HG02678 (cell line): ENCODE data around the gene LRRFIP2.

Source experiments
- ATAC-seq: cut with Tn5 transposase; IDR thresholded peaks from one replicate; pipeline ENCODE4 v1.9.1; 2021; ENCODE audit warnings: mild to moderate bottlenecking, moderate library complexity; ENCODE audit not compliant: unreplicated experiment

The LRRFIP2 gene

DNA sequence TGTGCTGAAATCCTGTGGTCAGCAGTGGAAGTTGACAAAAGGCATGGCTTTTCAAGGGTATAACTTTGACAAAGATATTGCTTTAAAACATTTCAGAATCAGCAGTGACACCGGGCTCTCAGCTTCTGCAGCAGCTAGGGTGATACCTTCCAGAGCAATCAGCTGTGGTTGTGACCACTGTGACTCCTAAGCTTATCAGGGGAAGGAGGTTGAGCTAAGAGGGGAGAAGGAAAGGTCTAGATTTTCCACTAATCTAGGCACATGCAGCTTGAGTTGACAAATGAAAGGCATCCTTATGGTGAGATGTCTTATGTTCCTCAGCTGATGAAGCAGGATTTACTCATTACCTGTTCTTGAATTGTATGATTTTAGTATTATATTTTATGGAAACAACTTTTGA lies 16.3 kb upstream of the LRRFIP2 start:
- ATAC-seq = no peak

DNA sequence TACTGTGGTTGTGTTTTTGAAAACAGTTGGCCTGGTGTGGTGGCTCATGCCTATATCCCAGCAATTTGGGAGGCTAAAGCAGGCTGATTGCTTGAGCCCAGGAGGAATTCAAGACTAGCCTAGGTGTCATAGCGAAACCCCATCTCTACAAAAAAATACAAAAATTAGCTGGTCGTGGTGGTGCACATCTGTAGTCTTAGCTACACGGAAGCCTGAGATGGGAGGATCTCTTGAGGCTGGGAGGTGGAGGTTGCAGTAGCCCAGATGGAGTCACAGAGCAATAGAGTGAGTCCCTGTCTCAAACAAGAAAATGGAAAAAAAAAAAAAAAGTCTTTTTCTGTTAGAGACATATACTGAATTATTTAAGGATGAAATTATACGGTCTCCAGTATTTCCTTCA lies 14.7 kb upstream of the LRRFIP2 start:
- ATAC-seq = no peak

DNA sequence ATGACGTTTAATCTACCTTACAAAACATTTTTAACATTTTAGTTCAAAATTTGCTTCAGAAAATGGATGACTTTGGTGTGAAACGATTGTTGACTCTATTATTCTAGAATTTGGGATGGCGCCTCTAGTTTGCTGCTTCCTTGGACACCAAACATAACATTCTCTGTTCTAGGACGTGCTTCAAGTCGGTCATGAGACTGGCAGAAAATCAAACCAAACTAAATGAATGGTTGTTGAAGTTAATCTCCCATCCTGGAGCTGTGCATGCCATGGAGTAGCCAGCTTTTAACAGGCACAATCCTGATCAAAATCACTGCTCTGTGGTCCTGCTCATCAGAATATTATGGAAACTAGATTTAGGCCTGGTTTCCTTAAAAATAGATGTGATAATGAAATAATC lies 9.6 kb upstream of the LRRFIP2 start:
- no peak for ATAC-seq

DNA sequence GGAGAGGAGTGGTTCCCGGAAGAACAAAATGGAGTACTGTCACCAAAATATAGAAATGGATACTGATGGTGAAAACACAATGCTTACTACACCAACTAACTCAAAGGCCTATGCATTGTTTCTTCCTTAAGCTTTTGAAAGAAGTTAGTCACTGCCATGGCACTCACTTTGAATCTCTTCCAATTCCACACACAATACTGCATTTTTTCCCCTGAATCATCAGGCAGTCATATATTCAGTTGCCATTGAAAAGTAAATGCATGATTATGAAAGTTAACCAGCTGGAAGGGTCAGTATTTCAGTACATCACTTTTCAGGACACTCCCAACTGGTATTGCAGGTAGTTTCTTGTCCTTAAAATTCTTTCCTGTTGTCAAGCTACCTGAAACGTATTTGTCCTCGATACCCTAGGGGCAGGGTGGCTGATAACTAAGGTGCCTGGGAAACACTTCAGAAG lies 9.0 kb upstream of the LRRFIP2 start:
- no peak for ATAC-seq

DNA sequence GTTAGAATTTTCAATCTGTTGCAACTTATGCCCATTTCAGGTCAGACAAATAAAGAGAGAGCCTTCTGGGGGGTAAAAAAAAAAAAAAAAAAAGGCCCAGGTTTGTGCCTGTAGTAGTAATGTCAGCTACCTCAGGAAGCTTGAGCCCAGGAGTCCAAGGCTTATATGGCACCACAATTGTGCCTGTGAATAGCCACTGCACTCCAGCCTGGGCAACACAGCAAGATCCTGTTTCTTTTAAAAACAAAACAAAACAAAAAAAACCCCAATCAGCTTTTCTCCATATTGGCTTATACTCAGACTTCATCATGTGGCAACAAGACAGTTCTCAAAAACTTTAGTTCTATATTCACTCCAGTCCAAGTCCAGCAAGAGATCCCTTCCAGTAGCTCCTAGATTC lies 8.4 kb upstream of the LRRFIP2 start:
- no peak for ATAC-seq

DNA sequence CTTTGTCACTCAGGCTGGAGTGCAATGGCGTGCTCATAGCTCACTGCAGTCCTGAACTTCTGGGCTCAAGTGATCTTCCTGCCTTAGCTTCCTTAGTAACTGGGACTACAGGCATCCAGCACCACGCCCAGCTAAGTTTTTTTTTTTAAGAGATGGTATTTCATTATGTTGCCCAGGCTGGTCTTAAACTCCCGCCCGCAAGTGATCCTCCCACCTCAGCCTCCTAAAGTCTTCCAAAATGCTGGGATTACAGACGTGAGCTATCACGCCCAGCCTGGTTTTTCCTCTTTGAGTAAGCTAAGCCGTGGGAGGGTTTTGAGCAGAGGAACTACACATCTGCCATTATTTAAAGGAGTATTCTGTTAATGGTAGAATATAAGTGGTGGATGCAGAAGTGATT lies 7.4 kb upstream of the LRRFIP2 start:
- no peak for ATAC-seq

DNA sequence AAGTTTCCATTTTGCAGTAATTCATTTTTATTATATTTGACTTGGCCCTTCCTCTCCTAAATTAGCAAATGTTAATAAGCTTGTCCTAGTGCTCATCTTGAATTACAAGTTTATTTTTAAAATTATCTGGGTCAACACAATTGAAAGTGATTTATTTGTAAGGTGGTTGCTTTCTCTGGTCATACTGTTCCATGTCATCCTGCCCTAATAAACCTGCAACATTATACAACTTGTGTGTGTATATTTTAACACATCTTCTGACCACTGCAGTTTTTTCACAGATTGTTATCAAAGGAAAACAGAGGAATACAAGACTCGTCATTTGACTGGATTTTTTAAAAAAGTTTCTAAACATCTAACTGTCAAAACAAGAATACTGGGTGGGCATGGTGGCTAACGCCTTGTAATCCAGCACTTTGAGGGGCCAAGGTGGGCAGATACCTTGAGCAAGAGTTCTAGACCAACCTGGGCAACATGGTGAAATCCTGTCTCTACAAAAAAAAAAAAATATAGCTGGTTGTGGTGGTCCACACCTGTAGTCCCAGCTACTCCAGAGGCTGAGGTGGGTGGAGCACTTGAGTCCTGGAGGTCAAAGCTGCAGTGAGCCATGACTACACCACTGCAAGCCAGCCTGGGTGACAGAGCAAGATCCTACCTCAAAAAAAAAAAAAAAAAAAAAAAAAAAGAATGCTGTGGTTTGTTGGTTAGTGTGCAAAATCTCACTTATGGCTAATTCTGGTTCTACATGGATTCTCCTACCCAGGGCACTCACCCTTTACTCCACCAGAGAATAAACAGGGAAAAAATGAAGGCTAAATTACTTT lies 5.0 kb upstream of the LRRFIP2 start:
- ATAC-seq = no peak

DNA sequence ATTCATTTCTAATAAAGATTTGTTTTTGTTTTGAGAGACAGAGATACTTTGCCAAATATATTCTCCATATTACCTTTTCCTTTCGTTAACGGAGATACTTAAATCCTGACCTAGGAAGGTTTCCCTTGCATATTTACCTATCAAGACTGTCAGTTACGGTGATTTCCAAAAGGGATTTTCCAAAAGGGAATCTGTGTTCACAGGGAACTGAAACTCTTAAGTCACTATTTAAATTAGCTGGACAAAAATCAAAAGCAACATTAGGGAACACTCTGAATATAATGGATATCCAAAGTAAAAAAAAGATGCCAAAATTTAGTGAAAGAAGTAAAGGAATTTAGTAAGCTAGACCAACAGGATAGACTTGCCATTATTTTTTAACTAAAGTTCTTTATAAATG lies 576 bp downstream of the LRRFIP2 start:
- ATAC-seq = no peak

DNA sequence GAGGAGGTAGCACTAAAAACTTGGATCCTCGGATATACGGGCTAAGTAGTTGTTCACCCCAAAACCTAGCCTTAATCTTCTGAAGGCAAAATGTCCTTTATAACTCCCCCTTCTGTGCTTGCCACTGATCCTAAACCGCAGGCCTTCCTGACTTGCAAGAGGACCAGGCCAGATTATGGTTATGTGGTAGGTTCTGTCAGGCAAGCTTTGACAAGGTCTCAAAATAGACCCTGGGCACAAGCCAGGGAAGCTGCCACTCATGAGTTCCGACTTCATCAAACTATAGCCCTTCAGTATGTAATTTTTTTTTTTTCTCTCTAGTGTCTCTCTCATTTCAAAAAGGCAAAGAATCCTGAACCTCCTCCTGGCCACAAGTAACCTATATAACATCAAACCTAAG lies 3.2 kb downstream of the LRRFIP2 start:
- no peak for ATAC-seq

DNA sequence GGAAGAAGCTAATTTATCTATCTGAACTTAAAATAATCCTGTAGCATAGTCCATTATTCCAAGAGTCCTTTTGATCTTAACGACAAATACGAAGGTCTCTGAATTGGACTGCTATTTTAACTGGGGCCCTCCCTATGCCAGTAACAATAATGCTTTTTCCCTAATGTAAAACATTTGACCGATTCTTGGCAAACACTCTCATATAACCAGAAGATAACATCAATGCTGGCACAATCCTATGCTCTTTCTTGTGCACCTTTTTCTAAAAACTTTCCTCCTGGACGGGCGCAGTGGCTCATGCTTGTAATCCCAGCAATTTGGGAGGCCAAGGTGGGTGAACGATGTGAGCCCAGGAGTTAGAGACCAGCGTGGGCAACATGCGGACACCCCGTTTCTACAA lies 3.9 kb downstream of the LRRFIP2 start:
- no peak for ATAC-seq

DNA sequence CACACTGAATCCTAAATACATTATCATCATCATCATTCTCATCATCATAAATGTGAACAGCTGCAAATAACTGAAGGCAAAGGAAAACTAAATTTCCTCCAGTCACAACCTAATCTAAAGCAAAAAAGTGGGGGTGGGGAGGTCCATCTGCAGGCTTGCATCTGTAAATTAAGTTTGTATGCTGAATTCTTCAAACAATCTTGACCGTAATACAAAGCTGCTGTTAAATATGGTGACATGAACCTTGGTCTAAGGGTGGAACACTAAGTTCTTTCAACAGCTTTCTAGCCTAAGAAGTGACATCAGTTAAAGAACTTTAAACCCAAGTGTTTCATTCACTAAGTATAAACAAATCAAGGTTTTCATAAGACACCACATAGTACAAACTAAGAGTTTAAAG lies 4.3 kb downstream of the LRRFIP2 start:
- ATAC-seq = no peak

DNA sequence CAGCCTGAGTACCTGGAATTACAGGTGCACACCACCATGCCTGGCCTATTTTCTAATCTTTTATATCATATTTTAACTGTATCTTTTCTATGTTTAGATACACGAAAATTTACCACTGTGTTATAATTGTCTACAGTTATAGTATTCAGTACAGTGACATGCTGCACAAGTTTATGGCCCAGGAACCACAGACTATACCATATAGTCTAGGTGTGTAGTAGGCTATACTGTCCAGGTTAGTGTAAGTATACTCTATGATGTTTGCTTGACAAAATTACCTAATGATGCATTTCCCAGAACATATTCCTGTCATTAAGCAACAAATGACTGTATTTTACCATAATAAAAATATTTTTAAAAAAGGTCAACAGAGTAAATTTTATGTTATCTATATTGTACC lies 5.5 kb downstream of the LRRFIP2 start:
- ATAC-seq = no peak

DNA sequence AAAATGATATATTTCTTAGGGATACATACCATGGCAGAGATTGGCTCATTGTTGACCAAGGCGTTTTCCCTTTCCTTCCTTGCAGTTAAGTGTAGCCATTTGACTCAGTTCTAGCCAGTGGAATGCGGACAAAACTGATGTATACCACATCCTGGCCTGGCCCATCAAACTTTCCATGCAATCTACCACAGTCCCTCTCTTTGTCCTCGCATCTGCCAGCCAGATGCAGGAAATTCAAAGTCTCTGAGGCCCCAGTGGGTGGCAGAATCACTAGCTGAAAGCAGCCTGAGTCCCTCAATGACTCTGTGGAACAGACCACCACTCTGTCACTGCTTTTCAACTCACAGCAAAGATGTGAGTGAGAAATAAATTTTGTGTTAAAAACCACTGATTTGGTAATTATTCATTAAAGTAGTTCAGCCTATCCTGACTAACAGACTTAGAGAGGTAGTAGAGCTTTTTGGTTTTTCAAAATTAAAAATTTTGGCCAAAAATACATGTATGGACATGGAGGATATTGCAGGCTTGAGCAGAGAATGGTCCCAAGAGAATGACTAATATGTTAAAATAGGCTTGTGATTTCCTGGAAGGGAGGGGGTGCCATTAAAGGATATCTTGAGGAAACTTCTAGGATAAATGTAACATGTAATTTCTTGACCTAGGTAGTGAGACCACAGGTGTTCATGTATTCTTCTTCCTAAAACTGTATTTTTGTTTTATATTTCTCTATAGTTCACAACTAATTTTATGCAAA lies 10.9 kb downstream of the LRRFIP2 start:
- ATAC-seq = peak; percentile 40

DNA sequence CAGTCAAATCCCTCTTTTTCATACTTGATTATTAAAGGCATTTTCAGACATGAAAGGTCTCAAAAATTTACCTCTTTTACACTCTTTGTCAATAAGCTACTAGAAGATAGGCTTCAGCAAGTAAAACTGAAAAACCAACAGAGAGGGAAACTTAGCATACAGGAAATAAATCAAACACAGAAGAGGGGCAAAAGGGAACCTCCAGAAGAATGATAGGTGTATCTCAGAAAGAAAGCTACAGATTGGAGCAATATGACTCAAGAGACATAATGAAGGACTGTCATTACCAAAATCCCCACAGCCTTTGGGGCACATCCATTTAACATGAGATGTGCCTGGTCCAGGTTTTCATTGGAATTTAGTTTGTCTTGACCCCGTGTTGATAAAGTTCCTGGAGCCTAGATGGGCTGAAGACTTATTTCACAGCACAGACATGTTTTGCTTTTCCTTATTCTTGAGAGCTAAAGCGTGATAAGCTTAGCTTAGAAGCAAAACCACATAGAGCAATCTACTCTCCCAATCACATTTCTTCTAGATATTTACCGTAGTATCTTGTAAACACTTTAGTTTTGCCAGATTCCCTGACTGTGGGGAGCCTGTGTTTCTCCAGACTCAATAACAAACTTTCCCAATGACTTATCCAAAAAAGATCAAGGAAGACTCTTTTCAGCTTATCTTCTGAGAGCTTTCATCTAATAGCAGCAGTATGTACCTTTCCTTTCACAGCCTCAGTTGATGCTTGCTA lies 11.7 kb downstream of the LRRFIP2 start:
- ATAC-seq = peak; percentile 86

DNA sequence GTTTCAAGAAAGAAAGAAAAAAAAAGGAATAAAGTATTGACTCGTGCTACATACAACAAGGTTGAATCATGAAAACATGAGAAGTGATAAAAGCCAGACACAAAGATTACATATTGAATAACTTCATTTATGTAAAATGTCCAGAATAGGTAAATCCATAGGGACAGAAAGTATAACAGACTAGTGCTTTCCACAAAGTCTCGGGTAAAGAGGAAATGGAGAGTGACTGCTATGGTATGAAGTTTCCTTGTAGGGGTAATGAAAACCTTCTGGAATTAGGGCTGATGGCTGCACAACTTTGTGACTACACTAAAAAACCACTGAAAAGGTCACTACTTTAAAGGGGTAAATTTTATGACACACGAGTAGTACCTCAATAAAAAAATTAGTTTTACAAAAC lies 13.0 kb downstream of the LRRFIP2 start:
- no peak for ATAC-seq

DNA sequence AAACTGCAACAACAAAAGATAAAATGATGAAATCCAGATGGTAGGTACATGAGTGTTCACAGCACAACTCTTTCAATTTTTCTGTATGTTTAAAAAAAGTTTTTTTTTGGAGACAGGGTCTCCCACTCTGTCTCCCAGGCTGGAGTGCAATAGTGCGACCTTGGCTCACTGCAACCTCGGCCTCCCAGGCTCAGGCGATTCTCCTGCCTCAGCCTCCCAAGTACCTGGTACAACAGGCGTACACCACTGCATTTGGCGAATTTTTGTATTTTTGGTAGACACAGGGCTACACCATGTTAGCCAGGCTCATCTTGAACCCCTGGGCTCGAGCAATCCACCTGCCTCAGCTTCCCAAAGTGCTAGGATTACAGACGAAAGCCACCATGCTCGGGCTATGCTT lies 18.6 kb downstream of the LRRFIP2 start:
- ATAC-seq = no peak

DNA sequence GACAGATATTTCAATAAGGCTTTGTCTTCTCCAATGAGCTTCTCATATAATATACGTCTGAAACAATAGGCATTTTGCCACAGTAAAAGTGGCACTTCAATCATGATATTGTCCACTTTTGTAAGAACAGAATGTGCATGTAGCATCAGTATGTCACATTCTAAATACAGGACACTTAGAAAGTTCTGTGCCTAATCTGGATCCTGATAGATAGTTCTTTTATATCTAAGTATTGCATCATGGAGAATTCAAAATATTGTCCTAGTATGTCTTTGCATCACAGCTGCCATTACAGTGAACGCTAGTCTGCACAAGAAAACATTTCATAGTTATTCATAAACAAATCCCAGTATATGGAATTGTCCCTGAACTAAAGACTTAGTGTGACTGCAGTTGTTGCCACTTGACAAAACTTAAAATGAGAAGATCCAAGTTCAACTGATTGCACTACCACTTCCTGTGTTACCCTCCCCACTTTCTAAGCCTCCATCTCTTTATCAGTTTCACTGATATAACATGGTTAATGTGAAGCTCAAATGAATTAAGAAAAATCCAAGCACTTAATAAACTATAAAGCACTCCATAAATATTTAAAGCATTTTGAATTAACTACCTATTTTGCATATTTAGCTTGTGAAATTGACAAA lies 19.6 kb downstream of the LRRFIP2 start:
- ATAC-seq = no peak

DNA sequence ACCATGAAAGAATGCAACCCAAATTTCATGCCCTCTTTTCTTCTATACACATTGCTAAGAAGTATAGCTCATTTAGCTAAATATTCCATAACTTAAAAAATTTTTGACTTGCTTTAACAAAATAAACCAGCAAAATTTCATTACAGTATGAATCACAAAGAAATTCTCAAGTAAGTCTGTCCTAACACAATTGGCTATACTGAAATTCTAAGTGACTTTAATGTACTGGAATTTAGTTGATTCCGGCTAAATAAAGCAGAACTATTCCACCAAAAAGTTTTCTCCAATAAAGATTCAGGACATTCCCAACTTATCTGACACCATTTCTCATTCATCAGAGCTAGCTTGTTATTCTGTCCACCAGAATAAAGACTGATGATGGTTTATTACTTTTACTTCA lies 23.8 kb downstream of the LRRFIP2 start:
- no peak for ATAC-seq

DNA sequence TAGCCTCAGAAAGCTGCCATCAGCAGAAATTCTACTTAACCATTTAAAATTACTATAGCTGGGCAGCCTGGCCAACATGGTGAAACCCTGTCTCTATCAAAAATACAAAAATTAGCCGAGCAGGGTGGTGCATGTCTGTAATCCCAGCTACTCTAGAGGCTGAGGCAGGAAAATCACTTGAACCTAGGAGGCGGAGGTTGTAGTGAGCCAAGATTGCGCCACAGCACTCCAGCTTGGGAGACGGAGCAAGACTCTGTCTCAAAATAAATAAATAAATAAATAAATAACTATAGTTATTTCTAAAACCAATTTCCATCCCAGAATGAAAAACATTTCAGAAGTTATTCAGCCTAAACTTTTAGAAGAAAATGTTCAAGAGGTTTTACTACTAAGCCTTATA lies 25.1 kb downstream of the LRRFIP2 start:
- no peak for ATAC-seq

DNA sequence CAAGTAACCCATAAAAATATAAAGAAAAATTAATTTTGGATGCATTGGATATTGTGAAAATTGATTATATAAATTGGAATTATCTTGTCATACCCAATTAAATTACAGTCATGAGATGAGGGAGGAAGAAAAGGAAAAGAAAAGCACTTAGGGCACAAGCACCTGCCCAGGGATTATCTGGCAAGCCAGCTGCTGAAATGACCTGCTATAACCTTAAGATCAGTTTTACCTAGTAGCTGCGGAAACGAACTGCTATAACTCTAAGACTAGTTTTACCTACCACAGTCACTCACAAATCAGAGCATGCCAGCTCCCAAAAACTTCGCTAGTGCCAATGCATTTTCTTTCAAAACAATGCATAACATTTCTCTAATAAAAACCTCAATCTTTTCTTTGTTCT lies 26.2 kb downstream of the LRRFIP2 start:
- ATAC-seq = no peak

DNA sequence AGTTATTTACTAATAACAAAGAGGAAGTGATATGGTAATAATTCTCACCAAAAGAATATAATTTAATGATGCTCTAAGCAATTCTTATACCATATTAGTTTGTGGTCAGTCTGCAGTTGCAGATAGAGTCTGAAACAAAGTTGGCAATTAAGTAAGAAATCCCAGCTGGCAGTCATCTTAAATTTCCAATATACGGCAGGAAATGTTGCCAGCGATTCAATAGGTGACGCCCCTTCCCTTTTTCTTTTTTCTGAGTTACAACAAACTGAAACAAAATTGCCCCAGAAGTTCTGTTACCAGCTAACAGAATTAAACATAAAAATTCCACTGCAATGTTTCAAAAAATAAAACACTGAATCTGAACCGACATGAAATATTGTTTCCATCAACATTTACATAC lies 26.7 kb downstream of the LRRFIP2 start:
- no peak for ATAC-seq
